Measurements from ENCODE around the gene TEKT3.

The TEKT3 gene

GRCh38 chr17:15341385-15341849 lies at the start of gene TEKT3:
Gene TEKT3 (minus strand): TSS chr17:15341597. CDS start chr17:15331585, 10,012 bp downstream.
- Histone ChIP-seq H3K4me3 (ENCODE audit: low read length) (no peak within 1 kb of the TSS), H3K9me3 (ENCODE audit: control insufficient read depth, low read length) (no peaks in the 10 kb centered on the region), H3K4me1 (ENCODE audit: control insufficient read depth, insufficient read depth, low read length) (no peaks in the 10 kb centered on the region), H3K36me3 (ENCODE audit: control insufficient read depth, insufficient read depth, low read length) (no peaks in the 10 kb centered on the region), H3K9ac (ENCODE audit: low read length) (no peak within 1 kb of the TSS), H3K27me3 (ENCODE audit: control insufficient read depth, insufficient read depth, low read length) (peaks cover 24% of the 10 kb centered on the region)

GRCh38 chr17:15388356-15389041 lies 47.1 kb upstream of the TEKT3 start:
- Histone ChIP-seq H3K9ac (ENCODE audit: low read length) (no peak overlapping the region), H3K4me3 (ENCODE audit: low read length) (no peak overlapping the region), H3K4me1 (ENCODE audit: control insufficient read depth, insufficient read depth, low read length) (no peaks in the 10 kb centered on the region), H3K9me3 (ENCODE audit: control insufficient read depth, low read length) (no peaks in the 10 kb centered on the region), H3K36me3 (ENCODE audit: control insufficient read depth, insufficient read depth, low read length) (no peaks in the 10 kb centered on the region), H3K27me3 (ENCODE audit: control insufficient read depth, insufficient read depth, low read length) (no peaks in the 10 kb centered on the region)

- no peaks in the 10 kb centered on the region for H3K4me1 ChIP-seq (ENCODE audit: control insufficient read depth, insufficient read depth, low read length)
- no peaks in the 10 kb centered on the region for H3K36me3 ChIP-seq (ENCODE audit: control insufficient read depth, insufficient read depth, low read length)
- no peak overlapping the region for H3K4me3 ChIP-seq (ENCODE audit: low read length)
- no peak overlapping the region for H3K9ac ChIP-seq (ENCODE audit: low read length)
- no peaks in the 10 kb centered on the region for H3K9me3 ChIP-seq (ENCODE audit: control insufficient read depth, low read length)
- no peaks in the 10 kb centered on the region for H3K27me3 ChIP-seq (ENCODE audit: control insufficient read depth, insufficient read depth, low read length)
These were observed 44.7 kb upstream of the TEKT3 start for GRCh38 chr17:15386083-15386482.

GRCh38 chr17:15385305-15385704 lies 43.9 kb upstream of the TEKT3 start:
- no peaks in the 10 kb centered on the region for H3K4me1 ChIP-seq (ENCODE audit: control insufficient read depth, insufficient read depth, low read length)
- no peaks in the 10 kb centered on the region for H3K36me3 ChIP-seq (ENCODE audit: control insufficient read depth, insufficient read depth, low read length)
- H3K9me3 ChIP-seq (ENCODE audit: control insufficient read depth, low read length): no peaks in the 10 kb centered on the region
- H3K4me3 ChIP-seq (ENCODE audit: low read length): no peak overlapping the region
- H3K27me3 ChIP-seq (ENCODE audit: control insufficient read depth, insufficient read depth, low read length): no peaks in the 10 kb centered on the region
- no peak overlapping the region for H3K9ac ChIP-seq (ENCODE audit: low read length)

- Histone ChIP-seq H3K9ac (ENCODE audit: low read length) (no peak overlapping the region), H3K4me1 (ENCODE audit: control insufficient read depth, insufficient read depth, low read length) (no peaks in the 10 kb centered on the region), H3K9me3 (ENCODE audit: control insufficient read depth, low read length) (no peaks in the 10 kb centered on the region), H3K4me3 (ENCODE audit: low read length) (no peak overlapping the region), H3K36me3 (ENCODE audit: control insufficient read depth, insufficient read depth, low read length) (no peaks in the 10 kb centered on the region), H3K27me3 (ENCODE audit: control insufficient read depth, insufficient read depth, low read length) (no peaks in the 10 kb centered on the region)
These were observed 42.9 kb upstream of the TEKT3 start for GRCh38 chr17:15384142-15384787.

GRCh38 chr17:15382914-15383313 lies 41.5 kb upstream of the TEKT3 start:
- Histone ChIP-seq H3K9ac (ENCODE audit: low read length) (no peak overlapping the region), H3K27me3 (ENCODE audit: control insufficient read depth, insufficient read depth, low read length) (no peaks in the 10 kb centered on the region), H3K4me3 (ENCODE audit: low read length) (no peak overlapping the region), H3K9me3 (ENCODE audit: control insufficient read depth, low read length) (no peaks in the 10 kb centered on the region), H3K4me1 (ENCODE audit: control insufficient read depth, insufficient read depth, low read length) (no peaks in the 10 kb centered on the region), H3K36me3 (ENCODE audit: control insufficient read depth, insufficient read depth, low read length) (no peaks in the 10 kb centered on the region)

- H3K9me3 ChIP-seq (ENCODE audit: control insufficient read depth, low read length): no peaks in the 10 kb centered on the region
- no peak overlapping the region for H3K9ac ChIP-seq (ENCODE audit: low read length)
- no peaks in the 10 kb centered on the region for H3K27me3 ChIP-seq (ENCODE audit: control insufficient read depth, insufficient read depth, low read length)
- H3K36me3 ChIP-seq (ENCODE audit: control insufficient read depth, insufficient read depth, low read length): no peaks in the 10 kb centered on the region
- no peak overlapping the region for H3K4me3 ChIP-seq (ENCODE audit: low read length)
- no peaks in the 10 kb centered on the region for H3K4me1 ChIP-seq (ENCODE audit: control insufficient read depth, insufficient read depth, low read length)
These were observed 40.3 kb upstream of the TEKT3 start for GRCh38 chr17:15381707-15382106.

GRCh38 chr17:15380446-15380845 lies 39.0 kb upstream of the TEKT3 start:
- H3K27me3 ChIP-seq (ENCODE audit: control insufficient read depth, insufficient read depth, low read length): no peaks in the 10 kb centered on the region
- H3K9ac ChIP-seq (ENCODE audit: low read length): no peak overlapping the region
- H3K36me3 ChIP-seq (ENCODE audit: control insufficient read depth, insufficient read depth, low read length): no peaks in the 10 kb centered on the region
- H3K4me3 ChIP-seq (ENCODE audit: low read length): no peak overlapping the region
- no peaks in the 10 kb centered on the region for H3K9me3 ChIP-seq (ENCODE audit: control insufficient read depth, low read length)
- no peaks in the 10 kb centered on the region for H3K4me1 ChIP-seq (ENCODE audit: control insufficient read depth, insufficient read depth, low read length)

GRCh38 chr17:15379659-15380058 lies 38.3 kb upstream of the TEKT3 start:
- Histone ChIP-seq H3K4me1 (ENCODE audit: control insufficient read depth, insufficient read depth, low read length) (no peaks in the 10 kb centered on the region), H3K27me3 (ENCODE audit: control insufficient read depth, insufficient read depth, low read length) (no peaks in the 10 kb centered on the region), H3K36me3 (ENCODE audit: control insufficient read depth, insufficient read depth, low read length) (no peaks in the 10 kb centered on the region), H3K4me3 (ENCODE audit: low read length) (no peak overlapping the region), H3K9ac (ENCODE audit: low read length) (no peak overlapping the region), H3K9me3 (ENCODE audit: control insufficient read depth, low read length) (no peaks in the 10 kb centered on the region)

GRCh38 chr17:15378243-15378642 lies 36.8 kb upstream of the TEKT3 start:
- no peaks in the 10 kb centered on the region for H3K9me3 ChIP-seq (ENCODE audit: control insufficient read depth, low read length)
- H3K4me3 ChIP-seq (ENCODE audit: low read length): no peak overlapping the region
- no peaks in the 10 kb centered on the region for H3K27me3 ChIP-seq (ENCODE audit: control insufficient read depth, insufficient read depth, low read length)
- H3K4me1 ChIP-seq (ENCODE audit: control insufficient read depth, insufficient read depth, low read length): no peaks in the 10 kb centered on the region
- no peaks in the 10 kb centered on the region for H3K36me3 ChIP-seq (ENCODE audit: control insufficient read depth, insufficient read depth, low read length)
- no peak overlapping the region for H3K9ac ChIP-seq (ENCODE audit: low read length)

GRCh38 chr17:15377616-15378015 lies 36.2 kb upstream of the TEKT3 start:
- no peaks in the 10 kb centered on the region for H3K4me1 ChIP-seq (ENCODE audit: control insufficient read depth, insufficient read depth, low read length)
- H3K9ac ChIP-seq (ENCODE audit: low read length): no peak overlapping the region
- no peaks in the 10 kb centered on the region for H3K36me3 ChIP-seq (ENCODE audit: control insufficient read depth, insufficient read depth, low read length)
- no peaks in the 10 kb centered on the region for H3K9me3 ChIP-seq (ENCODE audit: control insufficient read depth, low read length)
- no peak overlapping the region for H3K4me3 ChIP-seq (ENCODE audit: low read length)
- no peaks in the 10 kb centered on the region for H3K27me3 ChIP-seq (ENCODE audit: control insufficient read depth, insufficient read depth, low read length)

GRCh38 chr17:15377200-15377599 lies 35.8 kb upstream of the TEKT3 start:
- Histone ChIP-seq H3K4me3 (ENCODE audit: low read length) (no peak overlapping the region), H3K4me1 (ENCODE audit: control insufficient read depth, insufficient read depth, low read length) (no peaks in the 10 kb centered on the region), H3K9ac (ENCODE audit: low read length) (no peak overlapping the region)

More at GRCh38 chr17:15377200-15377599, 35.8 kb upstream of the TEKT3 start:
- Histone ChIP-seq H3K9me3 (ENCODE audit: control insufficient read depth, low read length) (no peaks in the 10 kb centered on the region), H3K27me3 (ENCODE audit: control insufficient read depth, insufficient read depth, low read length) (no peaks in the 10 kb centered on the region), H3K36me3 (ENCODE audit: control insufficient read depth, insufficient read depth, low read length) (no peaks in the 10 kb centered on the region)
